Measurements from ENCODE around the gene POM121C. TPM values are rescaled to one million over a fixed set of nuclear protein-coding genes. Genes with fewer than 3 reads are reported as not detected.
A peak's percentile ranks its signal among the peaks of the same experiment; 100 is the strongest.
"Not testable (repeated sequence)": the region's sequence is repeated elsewhere in the genome, so short reads cannot be mapped to it uniquely, and the experiment has no call there.

POM121C gene
- total RNA-seq, 1 donor from 2014 or later = 48.5 TPM

DNA sequence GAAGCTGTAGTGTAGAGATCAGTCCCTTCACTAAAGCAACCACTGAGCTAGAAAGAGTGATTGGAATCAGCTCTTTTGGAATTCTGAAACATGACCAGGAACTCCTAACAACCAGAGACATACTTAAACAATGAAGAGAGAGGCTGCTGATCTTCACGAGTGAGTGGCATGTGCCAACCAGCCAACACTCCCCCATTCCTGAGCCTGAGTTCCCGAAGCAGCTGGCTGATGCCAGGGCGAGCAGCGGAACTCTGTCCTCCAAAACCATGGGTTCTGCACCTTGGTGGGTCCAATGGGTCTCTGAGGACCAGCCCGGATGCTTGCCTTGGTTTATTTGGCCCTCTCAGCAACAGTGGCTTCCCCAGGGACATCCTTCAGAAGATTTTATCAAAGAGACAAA is 25.6 kb downstream of the POM121C start:
- not testable (repeated sequence) for H3K27ac ChIP-seq (ENCODE audit: low read depth, low read length); H3K9ac ChIP-seq (ENCODE audit: low read length); FAIRE-seq; H3K9me3 ChIP-seq (ENCODE audit: insufficient read depth, low read depth, low read length); H3K36me3 Mint-ChIP-seq (ENCODE audit: low read depth, unreplicated experiment); H2AFZ ChIP-seq (ENCODE audit: low read depth, low read length); H3K4me2 ChIP-seq (ENCODE audit: low read length); H4K20me1 ChIP-seq (ENCODE audit: insufficient read depth, low read length); H3K4me3 ChIP-seq (ENCODE audit: insufficient read depth, low read depth, low read length); H3K27ac Mint-ChIP-seq (ENCODE audit: unreplicated experiment); H3K27me3 Mint-ChIP-seq (ENCODE audit: low read depth, unreplicated experiment); H3K36me3 ChIP-seq (ENCODE audit: insufficient read depth, low read length); H3K4me1 ChIP-seq (ENCODE audit: insufficient read depth, low read length); H3K4me3 Mint-ChIP-seq (ENCODE audit: unreplicated experiment); DNase-seq (ENCODE audit: low read depth); H3K4me1 Mint-ChIP-seq (ENCODE audit: low read depth, unreplicated experiment); H3K79me2 ChIP-seq (ENCODE audit: insufficient read depth, low read length); H3K27me3 ChIP-seq (ENCODE audit: insufficient read depth, low read length); H3K9me3 Mint-ChIP-seq (ENCODE audit: unreplicated experiment)

DNA sequence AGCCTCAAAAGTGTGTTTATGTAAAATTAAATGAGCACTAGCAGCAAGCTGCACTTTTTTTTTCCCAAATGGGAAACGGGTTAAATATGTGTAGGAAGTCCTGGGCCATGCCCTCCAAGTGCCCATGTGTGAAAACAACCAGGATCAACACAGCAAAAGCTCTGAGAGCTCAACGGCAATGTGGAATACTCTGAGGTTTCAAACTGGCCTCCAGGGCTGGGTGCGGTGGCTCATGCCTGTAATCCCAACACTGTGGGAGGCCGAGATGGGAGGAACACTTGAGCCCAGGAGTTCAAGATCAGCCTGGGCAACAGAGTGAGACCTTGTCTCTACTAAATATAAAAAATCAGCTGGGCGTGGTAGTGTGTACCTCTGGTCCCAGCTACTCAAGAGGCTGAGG is 28.1 kb downstream of the POM121C start:
- not testable (repeated sequence) for H3K79me2 ChIP-seq (ENCODE audit: insufficient read depth, low read length); H3K36me3 ChIP-seq (ENCODE audit: insufficient read depth, low read length); H3K27ac Mint-ChIP-seq (ENCODE audit: unreplicated experiment); H3K4me3 ChIP-seq (ENCODE audit: insufficient read depth, low read depth, low read length); H3K27ac ChIP-seq (ENCODE audit: low read depth, low read length); H4K20me1 ChIP-seq (ENCODE audit: insufficient read depth, low read length); DNase-seq (ENCODE audit: low read depth); H3K4me1 Mint-ChIP-seq (ENCODE audit: low read depth, unreplicated experiment); FAIRE-seq; H3K4me2 ChIP-seq (ENCODE audit: low read length); H2AFZ ChIP-seq (ENCODE audit: low read depth, low read length); H3K4me3 Mint-ChIP-seq (ENCODE audit: unreplicated experiment); H3K9me3 ChIP-seq (ENCODE audit: insufficient read depth, low read depth, low read length); H3K9ac ChIP-seq (ENCODE audit: low read length); H3K9me3 Mint-ChIP-seq (ENCODE audit: unreplicated experiment); H3K36me3 Mint-ChIP-seq (ENCODE audit: low read depth, unreplicated experiment); H3K4me1 ChIP-seq (ENCODE audit: insufficient read depth, low read length); H3K27me3 ChIP-seq (ENCODE audit: insufficient read depth, low read length); H3K27me3 Mint-ChIP-seq (ENCODE audit: low read depth, unreplicated experiment)

DNA sequence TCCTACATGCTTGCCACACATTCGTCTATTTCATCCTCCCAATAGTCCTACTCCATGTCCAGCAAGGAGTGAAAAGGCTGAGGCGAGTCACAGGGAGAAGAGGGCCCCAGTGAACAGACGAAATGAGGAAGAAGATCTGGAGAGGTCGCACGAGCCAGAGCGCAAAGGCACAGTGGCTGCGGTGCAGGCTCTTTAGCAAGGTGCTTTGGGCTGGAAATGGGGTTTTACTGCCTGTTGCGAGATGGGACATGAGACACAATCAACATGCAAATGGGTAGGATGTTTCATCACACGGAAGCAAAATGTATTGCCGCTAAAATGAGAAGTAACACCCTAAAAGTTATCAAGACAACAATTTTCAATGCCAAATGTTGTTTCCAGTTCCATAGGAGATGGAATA is 29.7 kb downstream of the POM121C start:
- not testable (repeated sequence) for H3K27me3 ChIP-seq (ENCODE audit: insufficient read depth, low read length); H3K4me1 Mint-ChIP-seq (ENCODE audit: low read depth, unreplicated experiment); H3K9ac ChIP-seq (ENCODE audit: low read length); DNase-seq (ENCODE audit: low read depth); H3K9me3 ChIP-seq (ENCODE audit: insufficient read depth, low read depth, low read length); H3K79me2 ChIP-seq (ENCODE audit: insufficient read depth, low read length); H3K27me3 Mint-ChIP-seq (ENCODE audit: low read depth, unreplicated experiment); H3K4me2 ChIP-seq (ENCODE audit: low read length); H3K4me3 ChIP-seq (ENCODE audit: insufficient read depth, low read depth, low read length); FAIRE-seq; H2AFZ ChIP-seq (ENCODE audit: low read depth, low read length); H3K4me1 ChIP-seq (ENCODE audit: insufficient read depth, low read length); H3K27ac Mint-ChIP-seq (ENCODE audit: unreplicated experiment); H4K20me1 ChIP-seq (ENCODE audit: insufficient read depth, low read length); H3K36me3 Mint-ChIP-seq (ENCODE audit: low read depth, unreplicated experiment); H3K27ac ChIP-seq (ENCODE audit: low read depth, low read length); H3K9me3 Mint-ChIP-seq (ENCODE audit: unreplicated experiment); H3K36me3 ChIP-seq (ENCODE audit: insufficient read depth, low read length); H3K4me3 Mint-ChIP-seq (ENCODE audit: unreplicated experiment)

GRCh38 chr7:75452494-75452955 is 33.6 kb downstream of the POM121C start:
- H3K36me3 ChIP-seq (ENCODE audit: insufficient read depth, low read length); H3K9ac ChIP-seq (ENCODE audit: low read length); H3K4me1 Mint-ChIP-seq (ENCODE audit: low read depth, unreplicated experiment); H3K4me3 ChIP-seq (ENCODE audit: insufficient read depth, low read depth, low read length); H3K27ac Mint-ChIP-seq (ENCODE audit: unreplicated experiment); H3K9me3 Mint-ChIP-seq (ENCODE audit: unreplicated experiment); H3K9me3 ChIP-seq (ENCODE audit: insufficient read depth, low read depth, low read length); H3K27me3 Mint-ChIP-seq (ENCODE audit: low read depth, unreplicated experiment); H3K4me2 ChIP-seq (ENCODE audit: low read length); H3K27ac ChIP-seq (ENCODE audit: low read depth, low read length); H3K4me3 Mint-ChIP-seq (ENCODE audit: unreplicated experiment); H3K79me2 ChIP-seq (ENCODE audit: insufficient read depth, low read length); FAIRE-seq; H3K36me3 Mint-ChIP-seq (ENCODE audit: low read depth, unreplicated experiment); H3K27me3 ChIP-seq (ENCODE audit: insufficient read depth, low read length); H3K4me1 ChIP-seq (ENCODE audit: insufficient read depth, low read length); DNase-seq (ENCODE audit: low read depth); H4K20me1 ChIP-seq (ENCODE audit: insufficient read depth, low read length); H2AFZ ChIP-seq (ENCODE audit: low read depth, low read length): not testable (repeated sequence)
- TF ChIP-seq, protein P1, sequence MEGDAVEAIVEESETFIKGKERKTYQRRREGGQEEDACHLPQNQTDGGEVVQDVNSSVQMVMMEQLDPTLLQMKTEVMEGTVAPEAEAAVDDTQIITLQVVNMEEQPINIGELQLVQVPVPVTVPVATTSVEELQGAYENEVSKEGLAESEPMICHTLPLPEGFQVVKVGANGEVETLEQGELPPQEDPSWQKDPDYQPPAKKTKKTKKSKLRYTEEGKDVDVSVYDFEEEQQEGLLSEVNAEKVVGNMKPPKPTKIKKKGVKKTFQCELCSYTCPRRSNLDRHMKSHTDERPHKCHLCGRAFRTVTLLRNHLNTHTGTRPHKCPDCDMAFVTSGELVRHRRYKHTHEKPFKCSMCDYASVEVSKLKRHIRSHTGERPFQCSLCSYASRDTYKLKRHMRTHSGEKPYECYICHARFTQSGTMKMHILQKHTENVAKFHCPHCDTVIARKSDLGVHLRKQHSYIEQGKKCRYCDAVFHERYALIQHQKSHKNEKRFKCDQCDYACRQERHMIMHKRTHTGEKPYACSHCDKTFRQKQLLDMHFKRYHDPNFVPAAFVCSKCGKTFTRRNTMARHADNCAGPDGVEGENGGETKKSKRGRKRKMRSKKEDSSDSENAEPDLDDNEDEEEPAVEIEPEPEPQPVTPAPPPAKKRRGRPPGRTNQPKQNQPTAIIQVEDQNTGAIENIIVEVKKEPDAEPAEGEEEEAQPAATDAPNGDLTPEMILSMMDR (IDR thresholded peaks at IDR 0.05; ENCODE audit: insufficient read depth, low read depth, low read length) = peak; percentile 38

GRCh38 chr7:75449946-75450345 is 36.2 kb downstream of the POM121C start:
- H3K9me3 Mint-ChIP-seq (ENCODE audit: unreplicated experiment); H3K9ac ChIP-seq (ENCODE audit: low read length); H3K27me3 ChIP-seq (ENCODE audit: insufficient read depth, low read length); H3K4me3 ChIP-seq (ENCODE audit: insufficient read depth, low read depth, low read length); H3K9me3 ChIP-seq (ENCODE audit: insufficient read depth, low read depth, low read length); H3K4me3 Mint-ChIP-seq (ENCODE audit: unreplicated experiment); H3K4me2 ChIP-seq (ENCODE audit: low read length); FAIRE-seq; H2AFZ ChIP-seq (ENCODE audit: low read depth, low read length); H3K79me2 ChIP-seq (ENCODE audit: insufficient read depth, low read length); H3K36me3 ChIP-seq (ENCODE audit: insufficient read depth, low read length); H3K27ac Mint-ChIP-seq (ENCODE audit: unreplicated experiment); H3K27ac ChIP-seq (ENCODE audit: low read depth, low read length); H3K4me1 Mint-ChIP-seq (ENCODE audit: low read depth, unreplicated experiment); DNase-seq (ENCODE audit: low read depth); H3K36me3 Mint-ChIP-seq (ENCODE audit: low read depth, unreplicated experiment); H4K20me1 ChIP-seq (ENCODE audit: insufficient read depth, low read length); H3K4me1 ChIP-seq (ENCODE audit: insufficient read depth, low read length); H3K27me3 Mint-ChIP-seq (ENCODE audit: low read depth, unreplicated experiment): not testable (repeated sequence)
